ENCODE results near the gene TUT7. TPM values are rescaled to one million over a fixed set of nuclear protein-coding genes. Genes with fewer than 3 reads are reported as not detected.

Gene TUT7
- total RNA-seq, 1 donor from 2014 or later: 18.8 TPM

DNA sequence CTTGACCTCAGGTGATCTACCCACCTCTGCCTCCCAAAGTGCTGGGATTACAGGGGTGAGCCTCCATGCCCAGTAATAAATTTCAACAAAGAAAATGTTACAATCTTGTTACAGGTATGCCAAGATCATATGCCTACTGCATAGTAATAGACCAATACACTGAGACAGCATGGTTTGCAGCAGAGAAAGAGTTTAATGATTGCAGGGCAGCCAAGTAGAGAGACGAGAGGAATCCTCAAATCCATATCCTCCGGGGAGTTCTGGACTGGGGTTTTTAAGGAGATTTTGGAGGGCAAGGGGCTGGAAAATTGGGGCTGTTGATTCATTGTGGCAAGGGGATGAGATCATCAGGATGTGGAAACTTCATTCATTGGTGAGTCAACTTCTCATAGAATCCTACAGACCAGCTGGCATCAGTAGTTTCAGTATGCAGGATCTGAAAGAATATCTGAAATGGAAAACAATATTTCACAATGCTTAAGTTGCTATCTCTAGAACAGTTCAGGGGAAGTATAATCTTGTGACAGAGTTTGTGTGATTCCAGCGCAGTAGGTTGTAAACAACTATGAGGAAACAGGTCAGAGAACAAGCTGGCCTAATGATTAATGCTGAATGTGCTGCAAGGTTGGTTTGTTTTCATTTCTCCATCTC lies 14.8 kb upstream of the TUT7 start:
- no peak for DNase-seq (ENCODE audit: low spot score)
- Mint-ChIP-seq H3K27ac (ENCODE audit: unreplicated experiment) (no peak overlapping the region), H3K36me3 (ENCODE audit: low read depth, unreplicated experiment) (peaks cover 6% of the 10 kb centered on the region), H3K9me3 (ENCODE audit: unreplicated experiment) (peaks cover 15% of the 10 kb centered on the region), H3K4me1 (ENCODE audit: unreplicated experiment) (no peaks in the 10 kb centered on the region), H3K27me3 (ENCODE audit: unreplicated experiment) (peaks cover 2% of the 10 kb centered on the region), H3K4me3 (ENCODE audit: unreplicated experiment) (no peak overlapping the region)
- TF ChIP-seq, protein P1, sequence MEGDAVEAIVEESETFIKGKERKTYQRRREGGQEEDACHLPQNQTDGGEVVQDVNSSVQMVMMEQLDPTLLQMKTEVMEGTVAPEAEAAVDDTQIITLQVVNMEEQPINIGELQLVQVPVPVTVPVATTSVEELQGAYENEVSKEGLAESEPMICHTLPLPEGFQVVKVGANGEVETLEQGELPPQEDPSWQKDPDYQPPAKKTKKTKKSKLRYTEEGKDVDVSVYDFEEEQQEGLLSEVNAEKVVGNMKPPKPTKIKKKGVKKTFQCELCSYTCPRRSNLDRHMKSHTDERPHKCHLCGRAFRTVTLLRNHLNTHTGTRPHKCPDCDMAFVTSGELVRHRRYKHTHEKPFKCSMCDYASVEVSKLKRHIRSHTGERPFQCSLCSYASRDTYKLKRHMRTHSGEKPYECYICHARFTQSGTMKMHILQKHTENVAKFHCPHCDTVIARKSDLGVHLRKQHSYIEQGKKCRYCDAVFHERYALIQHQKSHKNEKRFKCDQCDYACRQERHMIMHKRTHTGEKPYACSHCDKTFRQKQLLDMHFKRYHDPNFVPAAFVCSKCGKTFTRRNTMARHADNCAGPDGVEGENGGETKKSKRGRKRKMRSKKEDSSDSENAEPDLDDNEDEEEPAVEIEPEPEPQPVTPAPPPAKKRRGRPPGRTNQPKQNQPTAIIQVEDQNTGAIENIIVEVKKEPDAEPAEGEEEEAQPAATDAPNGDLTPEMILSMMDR (IDR thresholded peaks at IDR 0.05; ENCODE audit: unreplicated experiment): no peak

- TF ChIP-seq, protein P1 (IDR thresholded peaks at IDR 0.05; ENCODE audit: unreplicated experiment): no peak
- no peak for DNase-seq (ENCODE audit: low spot score)
- Mint-ChIP-seq H3K9me3 (ENCODE audit: unreplicated experiment) (peaks cover 3% of the 10 kb centered on the region), H3K4me1 (ENCODE audit: unreplicated experiment) (no peaks in the 10 kb centered on the region), H3K4me3 (ENCODE audit: unreplicated experiment) (no peak overlapping the region), H3K27me3 (ENCODE audit: unreplicated experiment) (peaks cover 2% of the 10 kb centered on the region), H3K27ac (ENCODE audit: unreplicated experiment) (no peak overlapping the region), H3K36me3 (ENCODE audit: low read depth, unreplicated experiment) (no peaks in the 10 kb centered on the region)
Measured at GRCh38 chr9:86361176-86361575, 7.0 kb upstream of the TUT7 start.

- H3K36me3 Mint-ChIP-seq (ENCODE audit: low read depth, unreplicated experiment): no peaks in the 10 kb centered on the region
- H3K27ac Mint-ChIP-seq (ENCODE audit: unreplicated experiment): no peak overlapping the region
- no peak for DNase-seq (ENCODE audit: low spot score)
- no peak overlapping the region for H3K4me3 Mint-ChIP-seq (ENCODE audit: unreplicated experiment)
- H3K9me3 Mint-ChIP-seq (ENCODE audit: unreplicated experiment): no peaks in the 10 kb centered on the region
- peaks cover 2% of the 10 kb centered on the region for H3K27me3 Mint-ChIP-seq (ENCODE audit: unreplicated experiment)
- TF ChIP-seq, protein P1 (IDR thresholded peaks at IDR 0.05; ENCODE audit: unreplicated experiment): no peak
- H3K4me1 Mint-ChIP-seq (ENCODE audit: unreplicated experiment): no peaks in the 10 kb centered on the region
Measured at GRCh38 chr9:86359151-86359879, 5.1 kb upstream of the TUT7 start.

GRCh38 chr9:86356871-86357866 lies 3.0 kb upstream of the TUT7 start:
- no peak for DNase-seq (ENCODE audit: low spot score)
- H3K27ac Mint-ChIP-seq (ENCODE audit: unreplicated experiment): no peak overlapping the region
- no peak overlapping the region for H3K4me3 Mint-ChIP-seq (ENCODE audit: unreplicated experiment)
- TF ChIP-seq, protein P1 (IDR thresholded peaks at IDR 0.05; ENCODE audit: unreplicated experiment): no peak
- H3K36me3 Mint-ChIP-seq (ENCODE audit: low read depth, unreplicated experiment): no peaks in the 10 kb centered on the region
- H3K27me3 Mint-ChIP-seq (ENCODE audit: unreplicated experiment): peaks cover 2% of the 10 kb centered on the region
- H3K4me1 Mint-ChIP-seq (ENCODE audit: unreplicated experiment): peaks cover 13% of the 10 kb centered on the region
- H3K9me3 Mint-ChIP-seq (ENCODE audit: unreplicated experiment): no peaks in the 10 kb centered on the region

Measured in endothelial cell (in vitro differentiated cells).